ENCODE results near the gene EFEMP2. TPM values are rescaled to one million over a fixed set of nuclear protein-coding genes. Genes with fewer than 3 reads are reported as not detected.
A peak's percentile ranks its signal among the peaks of the same experiment; 100 is the strongest.

The EFEMP2 gene
- total RNA-seq, 1 donor from 2014 or later, result 35.0 TPM

- DNase-seq (ENCODE audit: low read depth), result no peak
Measured at GRCh38 chr11:65866509-65867283, 5.9 kb downstream of the EFEMP2 start.

- no peak for DNase-seq (ENCODE audit: low read depth)
Measured at GRCh38 chr11:65865550-65866172, 6.9 kb downstream of the EFEMP2 start.

- DNase-seq (ENCODE audit: low read depth), result no peak
Measured at GRCh38 chr11:65864706-65865471, 7.7 kb downstream of the EFEMP2 start.

- DNase-seq (ENCODE audit: low read depth), result no peak
Measured at GRCh38 chr11:65863889-65864705, 8.5 kb downstream of the EFEMP2 start.

- DNase-seq (ENCODE audit: low read depth), result no peak
Measured at GRCh38 chr11:65862941-65863888, 9.4 kb downstream of the EFEMP2 start.

DNA sequence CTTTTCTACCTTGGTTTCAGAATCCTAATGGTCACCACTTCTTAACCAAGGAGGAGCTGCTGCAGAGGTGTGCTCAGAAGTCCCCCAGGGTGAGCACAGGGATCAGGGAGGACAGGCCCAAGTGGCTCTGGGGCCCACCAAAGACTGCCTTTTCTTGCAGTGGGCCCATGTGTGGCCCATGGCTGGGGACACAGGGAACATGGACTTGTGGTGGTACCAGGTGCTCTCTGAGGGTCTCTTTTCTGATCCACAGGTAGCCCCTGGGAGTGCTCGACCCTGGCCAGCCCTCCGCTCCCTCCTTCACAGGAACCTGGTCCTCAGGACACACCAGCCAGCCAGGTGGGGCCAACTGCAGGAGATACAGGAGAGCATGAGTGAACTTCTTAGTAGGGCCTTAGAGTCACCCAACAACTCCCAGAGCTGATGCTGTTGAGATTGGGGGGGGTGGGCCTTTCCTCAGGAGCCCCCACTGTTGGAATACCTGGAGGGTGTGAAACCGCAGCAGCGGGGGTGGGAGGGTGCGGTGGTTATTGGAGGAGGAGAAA lies 10.3 kb downstream of the EFEMP2 start:
- no peak for DNase-seq (ENCODE audit: low read depth)

DNA sequence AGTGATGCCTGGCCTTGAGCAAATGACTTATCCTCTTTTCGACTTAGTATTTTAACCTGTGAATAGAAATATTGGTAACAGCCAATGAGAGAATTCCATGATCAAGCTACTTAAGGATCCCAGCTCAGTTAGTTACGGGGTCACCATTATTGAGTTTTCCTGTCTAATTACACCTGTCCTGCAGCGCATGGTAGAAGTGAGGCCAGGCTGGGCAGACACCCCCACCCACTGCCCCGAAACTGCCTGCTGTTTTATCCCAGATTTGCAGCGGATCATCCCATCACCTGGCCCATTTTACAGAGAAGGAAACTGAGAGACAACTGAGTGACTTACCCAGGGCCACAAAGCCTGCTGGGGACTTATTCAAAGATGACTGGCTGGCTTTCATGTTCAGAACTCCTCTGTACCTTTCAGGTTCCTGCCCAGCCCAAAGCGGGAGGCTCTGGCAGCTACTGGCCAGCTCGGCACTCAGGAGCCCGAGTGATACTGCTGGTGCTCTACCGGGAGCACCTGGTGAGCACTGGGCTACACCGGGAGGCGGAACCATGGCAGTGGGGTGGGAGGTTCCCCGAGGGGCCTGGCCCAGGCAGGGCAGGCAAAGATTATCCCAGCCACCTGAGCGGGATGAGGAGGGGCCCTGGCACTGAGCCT lies 10.9 kb downstream of the EFEMP2 start:
- no peak for DNase-seq (ENCODE audit: low read depth)

DNA sequence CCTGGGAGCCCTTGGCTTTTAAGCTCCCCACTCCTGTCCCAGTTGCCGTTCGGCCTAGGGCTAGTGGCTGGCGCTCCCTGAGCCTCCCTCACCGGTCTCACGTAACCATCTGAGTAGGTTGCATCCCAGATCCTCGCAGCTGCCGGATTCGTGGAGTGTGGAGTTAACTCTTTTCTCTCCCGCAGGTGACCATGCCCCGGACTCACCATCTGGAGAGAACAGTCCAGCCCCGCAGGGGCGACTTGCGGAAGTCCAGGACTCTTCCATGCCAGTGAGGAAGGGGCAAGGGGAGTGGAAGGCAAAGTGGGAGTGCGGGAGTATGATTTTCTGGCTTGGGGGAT lies 11.5 kb downstream of the EFEMP2 start:
- no peak for DNase-seq (ENCODE audit: low read depth)

DNA sequence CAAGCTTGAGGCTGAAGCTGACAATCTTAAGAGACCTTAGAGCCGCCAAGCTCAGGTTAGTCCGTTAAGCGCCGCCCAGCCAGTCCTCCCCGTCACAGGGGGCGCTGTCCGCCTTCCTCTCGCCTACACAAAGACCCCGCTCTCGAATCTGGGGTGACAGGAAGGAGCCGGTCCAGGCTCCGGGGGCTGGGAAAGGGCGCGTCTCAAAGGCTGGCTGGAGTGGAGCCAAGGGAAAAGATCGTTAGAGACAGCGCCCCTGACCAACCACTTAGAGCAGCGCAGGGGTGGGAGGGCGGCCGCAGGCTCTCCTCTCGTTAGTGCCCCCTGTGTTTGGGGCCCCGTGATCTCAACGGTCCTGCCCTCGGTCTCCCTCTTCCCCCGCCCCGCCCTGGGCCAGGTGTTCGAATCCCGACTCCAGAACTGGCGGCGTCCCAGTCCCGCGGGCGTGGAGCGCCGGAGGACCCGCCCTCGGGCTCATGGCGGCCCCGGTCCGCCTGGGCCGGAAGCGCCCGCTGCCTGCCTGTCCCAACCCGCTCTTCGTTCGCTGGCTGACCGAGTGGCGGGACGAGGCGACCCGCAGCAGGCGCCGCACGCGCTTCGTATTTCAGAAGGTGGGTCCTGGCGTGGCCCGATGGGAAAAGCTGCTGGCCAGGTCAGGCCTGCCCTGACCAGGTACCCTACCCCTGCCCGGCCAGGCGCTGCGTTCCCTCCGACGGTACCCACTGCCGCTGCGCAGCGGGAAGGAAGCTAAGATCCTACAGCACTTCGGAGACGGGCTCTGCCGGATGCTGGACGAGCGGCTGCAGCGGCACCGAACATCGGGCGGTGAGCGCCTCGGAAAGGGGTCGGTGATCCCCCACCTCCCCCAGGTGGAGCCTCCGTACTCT lies 12.1 kb downstream of the EFEMP2 start, which contains the start of gene MUS81:
MUS81 (plus strand) TSS at position 156 of the 887 bp plus-strand sequence; CDS start at position 477, 321 bp downstream.
- peak; percentile 93 for DNase-seq (ENCODE audit: low read depth)

GRCh38 chr11:65859812-65860277 lies 12.8 kb downstream of the EFEMP2 start:
- no peak for DNase-seq (ENCODE audit: low read depth)

- DNase-seq (ENCODE audit: low read depth), result peak; percentile 95
Measured at GRCh38 chr11:65859095-65859811, 13.3 kb downstream of the EFEMP2 start.

GRCh38 chr11:65858681-65859087 lies 13.9 kb downstream of the EFEMP2 start:
- no peak for DNase-seq (ENCODE audit: low read depth)

DNA sequence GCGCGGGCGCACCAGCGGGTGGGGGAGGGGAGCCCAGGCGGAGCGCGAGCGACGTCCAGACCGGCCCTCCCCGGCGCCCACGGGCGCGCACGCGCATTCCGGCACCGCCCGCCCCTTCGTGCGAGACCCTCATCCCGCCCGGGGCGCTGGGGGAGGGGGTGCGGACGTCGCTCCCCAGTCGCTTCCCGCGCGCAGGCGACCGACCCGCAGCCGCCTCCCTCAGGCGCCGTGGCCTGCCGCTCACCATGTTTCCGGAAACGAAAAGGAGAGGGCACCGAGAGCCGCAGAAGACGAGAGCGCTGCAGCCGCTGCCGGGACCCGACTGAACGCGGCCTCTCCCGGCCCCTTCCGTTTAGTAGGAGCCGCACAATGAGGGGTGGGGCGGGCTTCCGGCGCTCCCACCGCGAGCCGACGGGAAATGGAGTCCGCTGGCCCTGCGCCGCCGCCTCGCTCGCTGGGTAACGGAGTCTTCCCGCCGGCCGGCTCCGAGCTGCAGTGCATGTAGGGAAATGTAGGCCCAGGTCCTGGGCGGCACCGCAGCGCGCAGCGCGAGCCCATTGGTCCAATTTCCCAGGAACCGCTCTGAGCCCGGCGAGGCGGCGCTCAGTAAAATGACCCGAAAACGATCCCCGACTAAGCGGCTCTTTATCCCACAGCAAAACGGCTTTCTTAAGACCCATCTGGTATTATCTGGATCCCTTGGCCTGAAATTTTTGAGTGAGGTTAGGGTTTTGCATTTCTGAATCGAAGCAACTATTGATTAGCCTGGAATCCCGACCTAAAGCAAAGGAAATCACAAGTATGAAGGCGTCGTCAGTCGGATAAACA lies 14.5 kb downstream of the EFEMP2 start, which contains the start of gene CFL1:
CFL1 (minus strand) TSS at position 328 of the 828 bp plus-strand sequence; CDS start at position 247, 81 bp downstream.
- peak; percentile 90 for DNase-seq (ENCODE audit: low read depth)

DNA sequence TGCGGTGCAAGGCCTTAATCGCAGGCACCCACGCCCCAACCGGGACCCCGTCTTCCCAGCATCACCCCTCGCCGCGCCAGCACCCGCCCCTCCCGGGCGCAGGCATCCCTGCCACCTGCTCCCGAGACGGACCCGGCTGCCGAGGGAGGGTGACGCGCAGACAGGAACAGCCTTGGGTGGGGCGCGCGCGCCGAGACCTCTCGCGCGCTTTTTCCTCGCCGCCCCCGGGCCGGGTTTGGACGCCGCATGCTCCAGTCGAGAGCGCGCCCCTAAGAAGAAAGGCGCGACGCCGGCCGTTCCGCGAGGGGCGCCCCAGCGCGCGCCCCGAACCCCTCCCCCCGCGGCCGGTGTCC lies 15.1 kb downstream of the EFEMP2 start:
- DNase-seq (ENCODE audit: low read depth), result no peak

GRCh38 chr11:65856689-65857499 lies 15.7 kb downstream of the EFEMP2 start:
- peak; percentile 35 for DNase-seq (ENCODE audit: low read depth)

GRCh38 chr11:65855927-65856363 lies 16.7 kb downstream of the EFEMP2 start:
- DNase-seq (ENCODE audit: low read depth), result no peak
